DOHH2 (cell line): ENCODE data around the gene USPL1.

ENCODE experiments used
- H3F3A ChIP-seq: fragments of 200-600 bp; sonication (generic), shearing (Covaris generic); 2 replicates; pipeline ENCODE4 v1.6.0; 2016; ENCODE audit warnings: antibody characterized with exemption, mild to moderate bottlenecking; ENCODE audit not compliant: control insufficient read depth, insufficient read depth
- H3K27ac ChIP-seq: fragments of 200-600 bp; sonication (generic); 2 replicates; pipeline ENCODE4 v1.5.1; 2014; ENCODE audit warnings: low read depth, mild to moderate bottlenecking, low read length, moderate library complexity
- H3K27me3 ChIP-seq: fragments of 200-600 bp; sonication (generic); 2 replicates; pipeline ENCODE4 v1.6.1; 2014; ENCODE audit warnings: mild to moderate bottlenecking, low read length, mixed read lengths; ENCODE audit not compliant: control insufficient read depth
- H3K36me3 ChIP-seq: fragments of 200-600 bp; sonication (generic); 2 replicates; pipeline ENCODE4 v1.6.1; 2014; ENCODE audit warnings: mild to moderate bottlenecking, low read length, moderate library complexity, mixed read lengths; ENCODE audit not compliant: control insufficient read depth
- H3K4me1 ChIP-seq: fragments of 200-600 bp; sonication (generic); 2 replicates; pipeline ENCODE4 v1.6.1; 2014; ENCODE audit warnings: mild to moderate bottlenecking, low read length, mixed read lengths; ENCODE audit not compliant: control insufficient read depth
- H3K4me2 ChIP-seq: fragments of 200-600 bp; sonication (generic); 2 replicates; pipeline ENCODE4 v1.6.0; 2014; ENCODE audit warnings: mild to moderate bottlenecking, low read length, moderate library complexity
- H3K4me3 ChIP-seq: fragments of 200-600 bp; sonication (generic); 2 replicates; pipeline ENCODE4 v1.5.1; 2014; ENCODE audit warnings: mild to moderate bottlenecking, low read length, mixed read lengths
- H3K79me2 ChIP-seq: fragments of 200-600 bp; sonication (generic); 2 replicates; pipeline ENCODE4 v1.6.1; 2014; ENCODE audit warnings: mild to moderate bottlenecking, low read length, mixed read lengths; ENCODE audit not compliant: control insufficient read depth
- H3K9me2 ChIP-seq: fragments of 200-600 bp; sonication (generic); replicated peaks from 2 replicates; pipeline ENCODE4 v1.6.1; 2014; ENCODE audit warnings: mild to moderate bottlenecking, low read length, mixed read lengths; ENCODE audit not compliant: control insufficient read depth
- H3K9me3 ChIP-seq: fragments of 200-600 bp; sonication (generic); 2 replicates; pipeline ENCODE4 v1.6.1; 2014; ENCODE audit warnings: antibody characterized with exemption, low read length, mixed read lengths; ENCODE audit not compliant: control insufficient read depth, insufficient read depth
- H4K20me1 ChIP-seq: fragments of 200-600 bp; sonication (generic); 2 replicates; pipeline ENCODE4 v1.6.0; 2014; ENCODE audit warnings: low read depth, mild to moderate bottlenecking, antibody characterized with exemption, low read length, moderate library complexity; ENCODE audit not compliant: control insufficient read depth, insufficient read depth
- EZH2phosphoT487 ChIP-seq: fragments of 200-600 bp; sonication (generic); IDR thresholded peaks from 2 replicates; pipeline ENCODE4 v1.6.1; 2017; ENCODE audit warnings: borderline replicate concordance, mild to moderate bottlenecking, antibody characterized with exemption, low read length, moderate library complexity, mixed read lengths
- TF ChIP-seq, protein P1 (sequence below): fragments of 200-600 bp; sonication (generic); IDR thresholded peaks from one replicate; pipeline ENCODE4 v1.5.1; 2014; ENCODE audit warnings: antibody characterized with exemption, mild to moderate bottlenecking, low read depth, low read length; ENCODE audit not compliant: poor library complexity, severe bottlenecking

The USPL1 gene

DNA sequence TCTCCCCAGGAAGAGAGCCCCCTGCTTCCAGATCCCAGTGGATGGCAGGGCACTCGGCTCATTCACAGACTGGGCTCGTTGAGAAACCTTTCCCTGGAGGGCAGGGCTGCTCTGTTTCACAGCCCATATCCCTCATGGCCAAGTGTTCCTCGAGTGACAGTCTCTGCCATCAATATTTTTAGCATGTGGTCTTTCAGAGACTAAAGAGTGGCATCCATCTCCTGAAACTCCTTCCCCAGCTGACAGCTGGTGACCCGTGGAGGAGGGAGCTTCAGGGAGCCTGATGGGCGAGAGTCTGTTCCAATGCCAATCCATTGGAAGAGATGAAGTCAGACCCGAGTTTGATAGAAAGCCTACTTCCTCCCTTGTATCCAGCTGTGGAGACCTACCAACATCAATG is 86.9 kb downstream of the USPL1 start:
- Histone ChIP-seq H3K79me2 (no peaks in the 10 kb centered on the region), H3K9me3 (no peaks in the 10 kb centered on the region), H3K4me2 (no peak overlapping the region), H3F3A (no peaks in the 10 kb centered on the region), H3K27me3 (peaks cover 13% of the 10 kb centered on the region), H4K20me1 (no peaks in the 10 kb centered on the region), H3K9me2 (no peaks in the 10 kb centered on the region), H3K27ac (no peak overlapping the region), H3K36me3 (no peaks in the 10 kb centered on the region), H3K4me1 (peaks cover 5% of the 10 kb centered on the region), H3K4me3 (no peak overlapping the region)
- TF ChIP-seq EZH2phosphoT487, result no peak
- TF ChIP-seq, protein P1, sequence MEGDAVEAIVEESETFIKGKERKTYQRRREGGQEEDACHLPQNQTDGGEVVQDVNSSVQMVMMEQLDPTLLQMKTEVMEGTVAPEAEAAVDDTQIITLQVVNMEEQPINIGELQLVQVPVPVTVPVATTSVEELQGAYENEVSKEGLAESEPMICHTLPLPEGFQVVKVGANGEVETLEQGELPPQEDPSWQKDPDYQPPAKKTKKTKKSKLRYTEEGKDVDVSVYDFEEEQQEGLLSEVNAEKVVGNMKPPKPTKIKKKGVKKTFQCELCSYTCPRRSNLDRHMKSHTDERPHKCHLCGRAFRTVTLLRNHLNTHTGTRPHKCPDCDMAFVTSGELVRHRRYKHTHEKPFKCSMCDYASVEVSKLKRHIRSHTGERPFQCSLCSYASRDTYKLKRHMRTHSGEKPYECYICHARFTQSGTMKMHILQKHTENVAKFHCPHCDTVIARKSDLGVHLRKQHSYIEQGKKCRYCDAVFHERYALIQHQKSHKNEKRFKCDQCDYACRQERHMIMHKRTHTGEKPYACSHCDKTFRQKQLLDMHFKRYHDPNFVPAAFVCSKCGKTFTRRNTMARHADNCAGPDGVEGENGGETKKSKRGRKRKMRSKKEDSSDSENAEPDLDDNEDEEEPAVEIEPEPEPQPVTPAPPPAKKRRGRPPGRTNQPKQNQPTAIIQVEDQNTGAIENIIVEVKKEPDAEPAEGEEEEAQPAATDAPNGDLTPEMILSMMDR, result no peak

DNA sequence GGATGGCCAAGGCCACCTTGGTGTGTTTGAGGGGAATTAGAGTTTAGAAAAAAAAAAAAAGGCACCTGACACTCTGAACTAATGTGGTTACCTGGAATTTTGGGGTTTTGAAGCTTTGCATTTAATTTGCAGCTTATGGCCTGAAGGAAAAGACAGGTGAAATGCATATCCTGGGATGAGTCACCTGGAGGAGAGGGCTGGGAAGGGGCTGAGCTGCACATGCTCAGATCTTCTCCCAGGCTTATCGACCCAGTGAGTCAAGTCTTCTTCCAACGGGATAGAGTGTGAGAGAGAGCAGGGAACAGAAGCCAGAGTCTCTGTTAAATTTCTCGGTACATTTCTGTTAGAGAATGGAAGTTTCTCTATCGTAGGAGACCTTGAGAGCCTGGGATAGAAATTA is 88.0 kb downstream of the USPL1 start:
- no peak overlapping the region for H3K4me3 ChIP-seq
- H3K4me2 ChIP-seq, result no peak overlapping the region
- TF ChIP-seq EZH2phosphoT487, result no peak
- TF ChIP-seq, protein P1, result no peak
- H3K79me2 ChIP-seq, result no peaks in the 10 kb centered on the region
- H4K20me1 ChIP-seq, result no peaks in the 10 kb centered on the region
- no peaks in the 10 kb centered on the region for H3F3A ChIP-seq
- no peaks in the 10 kb centered on the region for H3K36me3 ChIP-seq
- no peaks in the 10 kb centered on the region for H3K9me2 ChIP-seq
- H3K27me3 ChIP-seq, result peaks cover 16% of the 10 kb centered on the region
- no peak overlapping the region for H3K27ac ChIP-seq
- H3K4me1 ChIP-seq, result no peaks in the 10 kb centered on the region
- no peaks in the 10 kb centered on the region for H3K9me3 ChIP-seq

DNA sequence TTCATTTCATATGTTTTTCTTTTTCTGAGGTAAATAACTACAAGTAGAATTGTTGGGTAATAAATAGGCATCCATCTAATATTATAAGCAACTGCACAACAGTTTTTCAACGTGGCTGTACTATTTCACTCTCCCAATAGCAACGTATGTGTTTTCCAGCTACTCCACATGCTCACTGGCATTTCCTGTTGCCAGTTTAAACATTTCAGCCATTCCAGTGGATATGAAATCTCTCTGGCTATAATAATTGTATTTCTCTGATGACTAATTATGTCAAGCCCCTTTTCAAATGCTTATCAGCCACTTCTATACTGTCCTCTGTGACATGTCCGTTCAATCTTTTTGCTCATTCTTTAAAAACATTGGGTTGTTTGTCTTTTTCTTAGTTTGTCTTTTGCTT is 90.8 kb downstream of the USPL1 start:
- Histone ChIP-seq H3K4me1 (peaks cover 8% of the 10 kb centered on the region), H3K27ac (no peak overlapping the region), H3K79me2 (no peaks in the 10 kb centered on the region), H3K9me2 (no peaks in the 10 kb centered on the region), H3K4me3 (no peak overlapping the region), H3K4me2 (no peak overlapping the region), H3K9me3 (no peaks in the 10 kb centered on the region), H3K27me3 (peaks cover 12% of the 10 kb centered on the region), H4K20me1 (no peaks in the 10 kb centered on the region), H3F3A (no peaks in the 10 kb centered on the region), H3K36me3 (no peaks in the 10 kb centered on the region)
- TF ChIP-seq EZH2phosphoT487, result no peak
